ENCODE data around the gene GAGE1.
"Not testable (repeated sequence)": the region's sequence is repeated elsewhere in the genome, so short reads cannot be mapped to it uniquely, and the experiment has no call there.

GRCh38 chrX:49589196-49589595 is 9.6 kb upstream of the GAGE1 start, which contains the start of gene GAGE2A:
- not testable (repeated sequence) for TF ChIP-seq CTCF (IDR thresholded peaks at IDR 0.05; ENCODE audit: insufficient read depth, low read depth, low read length); EZH2 (IDR thresholded peaks at IDR 0.05; ENCODE audit: insufficient read depth, low read length)
